ENCODE results near the gene EMILIN3. TPM values are rescaled to one million over a fixed set of nuclear protein-coding genes. Genes with fewer than 3 reads are reported as not detected.

The EMILIN3 gene
- total RNA-seq, 2 experiments from 2014 or later = not detected

GRCh38 chr20:41329435-41330342 is 36.9 kb downstream of the EMILIN3 start:
- no peaks in the 10 kb centered on the region for H3K9me2 ChIP-seq (ENCODE audit: insufficient read depth, low read length)
- CTCF ChIA-PET (ENCODE audit: unreplicated experiment) = interaction anchor here (0.6 kb wide), 1 partner anchor 288 kb away, joined by 3 read pairs; no protein-coding TSS in a partner anchor
- no TSS peak for BruUV-seq (replicated peaks)
- no peaks in the 10 kb centered on the region for H3K9me3 ChIP-seq (ENCODE audit: low read length)
- H4K20me1 ChIP-seq (ENCODE audit: insufficient read depth, low read length) = no peaks in the 10 kb centered on the region
- H3K36me3 ChIP-seq (ENCODE audit: insufficient read depth, low read length) = no peaks in the 10 kb centered on the region
- no peak for TF ChIP-seq CTCF (conservative IDR thresholded peaks at IDR 0.05; ENCODE audit: low read length)
- no peak for TF ChIP-seq EZH2phosphoT487 (IDR thresholded peaks at IDR 0.05; ENCODE audit: borderline replicate concordance, low read depth, low read length)
- no peak for DNase-seq (ENCODE audit: low spot score)
- POLR2A ChIA-PET = interaction anchor here (0.8 kb wide), 1 partner anchor 11 kb away, joined by 3 read pairs; no protein-coding TSS in a partner anchor
- H3K27ac ChIP-seq (ENCODE audit: low read depth, low read length, poor library complexity, severe bottlenecking) = no peak overlapping the region
- no peak overlapping the region for H3K4me3 ChIP-seq (ENCODE audit: low read depth, low read length, poor library complexity, severe bottlenecking)
- no peaks in the 10 kb centered on the region for H3K4me1 ChIP-seq (ENCODE audit: insufficient read depth, low read length, poor library complexity, severe bottlenecking)
- intact Hi-C loops (cut with micrococcal nuclease; ENCODE audit: unreplicated experiment) = no loop called here
- peak overlapping the region; percentile 19; the same call in 1 of the 2 replicates for H2AFZ ChIP-seq (ENCODE audit: low read length)
- H3K79me2 ChIP-seq (ENCODE audit: insufficient read depth, low read depth, low read length) = no peaks in the 10 kb centered on the region
- no peak overlapping the region for H3K4me2 ChIP-seq (ENCODE audit: low read length)

GRCh38 chr20:41327178-41327577 is 39.4 kb downstream of the EMILIN3 start:
- no peak for DNase-seq (ENCODE audit: low spot score)
- Histone ChIP-seq H3K36me3 (ENCODE audit: insufficient read depth, low read length) (no peaks in the 10 kb centered on the region), H4K20me1 (ENCODE audit: insufficient read depth, low read length) (no peaks in the 10 kb centered on the region), H3K4me3 (ENCODE audit: low read depth, low read length, poor library complexity, severe bottlenecking) (no peak overlapping the region), H3K27ac (ENCODE audit: low read depth, low read length, poor library complexity, severe bottlenecking) (no peak overlapping the region), H3K79me2 (ENCODE audit: insufficient read depth, low read depth, low read length) (no peaks in the 10 kb centered on the region), H3K4me2 (ENCODE audit: low read length) (no peak overlapping the region), H3K9me3 (ENCODE audit: low read length) (no peaks in the 10 kb centered on the region), H2AFZ (ENCODE audit: low read length) (no peak overlapping the region), H3K4me1 (ENCODE audit: insufficient read depth, low read length, poor library complexity, severe bottlenecking) (no peaks in the 10 kb centered on the region), H3K9me2 (ENCODE audit: insufficient read depth, low read length) (no peaks in the 10 kb centered on the region)
- intact Hi-C loops (cut with micrococcal nuclease; ENCODE audit: unreplicated experiment) = no loop called here
- no TSS peak for BruUV-seq (replicated peaks)
- POLR2A ChIA-PET = interaction anchor here (0.7 to 1.1 kb wide), 2 partner anchors 10 to 157 kb away, joined by 3 to 4 read pairs; no protein-coding TSS in a partner anchor
- TF ChIP-seq CTCF (conservative IDR thresholded peaks at IDR 0.05; ENCODE audit: low read length) (no peak), EZH2phosphoT487 (IDR thresholded peaks at IDR 0.05; ENCODE audit: borderline replicate concordance, low read depth, low read length) (no peak)
- CTCF ChIA-PET (ENCODE audit: unreplicated experiment) = no interaction called here

- no peak overlapping the region for H2AFZ ChIP-seq (ENCODE audit: low read length)
- CTCF ChIA-PET (ENCODE audit: unreplicated experiment) = no interaction called here
- H3K36me3 ChIP-seq (ENCODE audit: insufficient read depth, low read length) = no peaks in the 10 kb centered on the region
- intact Hi-C loops (cut with micrococcal nuclease; ENCODE audit: unreplicated experiment) = no loop called here
- POLR2A ChIA-PET = no interaction called here
- no TSS peak for BruUV-seq (replicated peaks)
- no peaks in the 10 kb centered on the region for H3K9me2 ChIP-seq (ENCODE audit: insufficient read depth, low read length)
- H4K20me1 ChIP-seq (ENCODE audit: insufficient read depth, low read length) = no peaks in the 10 kb centered on the region
- H3K4me3 ChIP-seq (ENCODE audit: low read depth, low read length, poor library complexity, severe bottlenecking) = no peak overlapping the region
- no peak overlapping the region for H3K27ac ChIP-seq (ENCODE audit: low read depth, low read length, poor library complexity, severe bottlenecking)
- no peak for TF ChIP-seq CTCF (conservative IDR thresholded peaks at IDR 0.05; ENCODE audit: low read length)
- no peak for TF ChIP-seq EZH2phosphoT487 (IDR thresholded peaks at IDR 0.05; ENCODE audit: borderline replicate concordance, low read depth, low read length)
- DNase-seq (ENCODE audit: low spot score) = no peak
- H3K79me2 ChIP-seq (ENCODE audit: insufficient read depth, low read depth, low read length) = peaks cover 9% of the 10 kb centered on the region; the same call in 1 of the 2 replicates
- H3K4me2 ChIP-seq (ENCODE audit: low read length) = no peak overlapping the region
- H3K4me1 ChIP-seq (ENCODE audit: insufficient read depth, low read length, poor library complexity, severe bottlenecking) = peaks cover 17% of the 10 kb centered on the region
- no peaks in the 10 kb centered on the region for H3K9me3 ChIP-seq (ENCODE audit: low read length)
Measured at GRCh38 chr20:41320976-41321375, 45.6 kb downstream of the EMILIN3 start.
